ENCODE measurements around the gene NSF. TPM values are rescaled to one million over a fixed set of nuclear protein-coding genes. Genes with fewer than 3 reads are reported as not detected.

The NSF gene
- total RNA-seq, 1 experiment from 2014 or later: 35.9 TPM

GRCh38 chr17:46785696-46786095 lies 195.2 kb downstream of the NSF start:
- TF ChIP-seq EZH2 (IDR thresholded peaks at IDR 0.05; ENCODE audit: borderline replicate concordance, low read depth, low read length, poor library complexity, severe bottlenecking): no peak
- no peak for TF ChIP-seq CTCF (conservative IDR thresholded peaks at IDR 0.05; ENCODE audit: low read depth, low read length)
- Histone ChIP-seq H3K27ac (ENCODE audit: low read depth, low read length, poor library complexity, severe bottlenecking) (no peak overlapping the region), H3K4me3 (ENCODE audit: low read depth, low read length, poor library complexity, severe bottlenecking) (no peak overlapping the region), H3K4me1 (ENCODE audit: insufficient read depth, low read length, poor library complexity, severe bottlenecking) (no peaks in the 10 kb centered on the region), H3K27me3 (replicated peaks; ENCODE audit: insufficient read depth, low read depth, low read length, poor library complexity) (no peaks in the 10 kb centered on the region), H3K36me3 (ENCODE audit: insufficient read depth, low read length, poor library complexity, severe bottlenecking) (no peaks in the 10 kb centered on the region), H3K9me3 (ENCODE audit: low read depth, low read length, poor library complexity, severe bottlenecking) (no peaks in the 10 kb centered on the region)
- DNase-seq (ENCODE audit: low spot score): no peak
- no TSS peak for BruUV-seq (replicated peaks)
- ChIA-PET CTCF (no interaction called here), POLR2A (ENCODE audit: low non-redundant PET) (no interaction called here)
- intact Hi-C loops (cut with micrococcal nuclease; ENCODE audit: unreplicated experiment): no loop called here

GRCh38 chr17:46787478-46787877 lies 197.0 kb downstream of the NSF start:
- no peak overlapping the region for H3K27ac ChIP-seq (ENCODE audit: low read depth, low read length, poor library complexity, severe bottlenecking)
- BruUV-seq (replicated peaks): no TSS peak
- H3K27me3 ChIP-seq (replicated peaks; ENCODE audit: insufficient read depth, low read depth, low read length, poor library complexity): no peaks in the 10 kb centered on the region
- H3K9me3 ChIP-seq (ENCODE audit: low read depth, low read length, poor library complexity, severe bottlenecking): no peaks in the 10 kb centered on the region
- H3K4me3 ChIP-seq (ENCODE audit: low read depth, low read length, poor library complexity, severe bottlenecking): no peak overlapping the region
- ChIA-PET CTCF (no interaction called here), POLR2A (ENCODE audit: low non-redundant PET) (no interaction called here)
- H3K36me3 ChIP-seq (ENCODE audit: insufficient read depth, low read length, poor library complexity, severe bottlenecking): no peaks in the 10 kb centered on the region
- H3K4me1 ChIP-seq (ENCODE audit: insufficient read depth, low read length, poor library complexity, severe bottlenecking): no peaks in the 10 kb centered on the region
- no peak for TF ChIP-seq CTCF (conservative IDR thresholded peaks at IDR 0.05; ENCODE audit: low read depth, low read length)
- TF ChIP-seq EZH2 (IDR thresholded peaks at IDR 0.05; ENCODE audit: borderline replicate concordance, low read depth, low read length, poor library complexity, severe bottlenecking): no peak
- DNase-seq (ENCODE audit: low spot score): no peak
- intact Hi-C loops (cut with micrococcal nuclease; ENCODE audit: unreplicated experiment): no loop called here

- DNase-seq (ENCODE audit: low spot score): no peak
- Histone ChIP-seq H3K36me3 (ENCODE audit: insufficient read depth, low read length, poor library complexity, severe bottlenecking) (no peaks in the 10 kb centered on the region), H3K27me3 (replicated peaks; ENCODE audit: insufficient read depth, low read depth, low read length, poor library complexity) (no peaks in the 10 kb centered on the region), H3K9me3 (ENCODE audit: low read depth, low read length, poor library complexity, severe bottlenecking) (no peaks in the 10 kb centered on the region), H3K4me3 (ENCODE audit: low read depth, low read length, poor library complexity, severe bottlenecking) (no peak overlapping the region), H3K27ac (ENCODE audit: low read depth, low read length, poor library complexity, severe bottlenecking) (no peak overlapping the region), H3K4me1 (ENCODE audit: insufficient read depth, low read length, poor library complexity, severe bottlenecking) (no peaks in the 10 kb centered on the region)
- TF ChIP-seq CTCF (conservative IDR thresholded peaks at IDR 0.05; ENCODE audit: low read depth, low read length): no peak
- TF ChIP-seq EZH2 (IDR thresholded peaks at IDR 0.05; ENCODE audit: borderline replicate concordance, low read depth, low read length, poor library complexity, severe bottlenecking): no peak
- ChIA-PET CTCF (no interaction called here), POLR2A (ENCODE audit: low non-redundant PET) (no interaction called here)
- no TSS peak for BruUV-seq (replicated peaks)
- intact Hi-C loops (cut with micrococcal nuclease; ENCODE audit: unreplicated experiment): no loop called here
These were observed 197.8 kb downstream of the NSF start for GRCh38 chr17:46788300-46788699.

All from A673 (cell line).